Lung (tissue), 12 donors: ENCODE results near the gene UCN3. TPM values are rescaled to one million over a fixed set of nuclear protein-coding genes. Genes with fewer than 3 reads are reported as not detected.
"Not testable (repeated sequence)": the region's sequence is repeated elsewhere in the genome, so short reads cannot be mapped to it uniquely, and the experiment has no call there.

Experiments used
- ATAC-seq: fragments of 200-7000 bp; cut with Tn5 transposase; one replicate; pipeline ENCODE4 v1.9.1; 2020; ENCODE audit warnings: moderate number of reproducible peaks; ENCODE audit not compliant: insufficient read depth, low FRiP score
- DNase-seq, 3 donors: peaks; one replicate each; pipeline ENCODE4 v3.0.0-alpha.2; 2013 to 2017
- H3K27ac ChIP-seq, 2 donors: one replicate each; pipeline ENCODE4 v1.5.1; 2013; ENCODE audit warnings: mild to moderate bottlenecking in 2 of 2, moderate library complexity in 2 of 2, control low read depth in 1 of 2, inconsistent platforms in 1 of 2, low read depth in 1 of 2, low read length in 1 of 2
- H3K27me3 ChIP-seq, 3 donors: one replicate each; pipeline ENCODE4 v1.5.1; 2013; ENCODE audit warnings: low read length in 2 of 3; ENCODE audit not compliant: control insufficient read depth in 3 of 3, insufficient read depth in 3 of 3
- H3K36me3 ChIP-seq, 4 donors: one replicate each; pipeline ENCODE4 v1.5.1; 2013; ENCODE audit warnings: low read length in 4 of 4, mild to moderate bottlenecking in 1 of 4, moderate library complexity in 1 of 4; ENCODE audit not compliant: control insufficient read depth in 4 of 4, insufficient read depth in 4 of 4
- H3K4me1 ChIP-seq, 5 donors: one replicate each; pipeline ENCODE4 v1.5.1; 2013; ENCODE audit warnings: low read length in 5 of 5, mild to moderate bottlenecking in 2 of 5, moderate library complexity in 1 of 5; ENCODE audit not compliant: control insufficient read depth in 5 of 5, insufficient read depth in 5 of 5
- H3K4me3 ChIP-seq: one replicate; pipeline ENCODE4 v1.5.1; 2013; ENCODE audit warnings: mild to moderate bottlenecking, control low read depth, moderate library complexity
- H3K9ac ChIP-seq, 2 donors: one replicate each; pipeline ENCODE4 v1.5.1; 2013; ENCODE audit warnings: low read length in 2 of 2, control low read depth in 1 of 2; ENCODE audit not compliant: insufficient read depth in 1 of 2
- H3K9me3 ChIP-seq, 4 donors: one replicate each; pipeline ENCODE4 v1.5.1; 2013; ENCODE audit warnings: low read length in 3 of 4, mild to moderate bottlenecking in 1 of 4, moderate library complexity in 1 of 4; ENCODE audit not compliant: control insufficient read depth in 4 of 4, insufficient read depth in 3 of 4
- CTCF ChIP-seq: IDR thresholded peaks from 2 replicates; pipeline ENCODE4 v1.5.1; 2012; ENCODE audit warnings: mild to moderate bottlenecking; ENCODE audit errors: control extremely low read depth, extremely low read depth
- WGBS, 2 donors: extraction: QIAGEN DNeasy Blood & Tissue Kit; methylation state at CpG; one replicate each; pipeline ENCODE4 v1.1.7; 2013; 5-methylcytosine and 5-hydroxymethylcytosine counted together
- polyA plus RNA-seq, 2 donors: library from polyadenylated mRNA; stranded (reverse); fragments of 200-250 nt; gene quantifications; one replicate each; pipeline ENCODE4 v1.2.1, GENCODE V29; 2013
- total RNA-seq, 2 donors: library from RNA; depleted of rRNA in 1 of 2; stranded (reverse); fragments of >200 nt in 1 of 2; gene quantifications; one replicate each; pipeline ENCODE4 v1.2.1, GENCODE V29; 2014 to 2021
- donor health status: control.
- donor health status: control.
- donor health status: Bipolar disorder and iron deficiency.
- donor health status: healthy.
- donor health status: DM: yes; HTN: yes; CAD: no.

The UCN3 gene
- total and polyA plus RNA-seq, 4 donors = 0.17 to 0.77 (median 0.53) TPM

- H3K4me3 ChIP-seq = no peak overlapping the region
- H3K4me1 ChIP-seq = no peaks in the 10 kb centered on the region
- H3K27ac ChIP-seq = no peak overlapping the region
- peaks cover 0 to 7% (median 0%) of the 10 kb centered on the region in 4 donors for H3K9me3 ChIP-seq
- no peaks in the 10 kb centered on the region for H3K36me3 ChIP-seq
- ATAC-seq = no peak
- TF ChIP-seq CTCF = no peak
- H3K9ac ChIP-seq = no peak overlapping the region
- DNase-seq = no peak
- no peaks in the 10 kb centered on the region for H3K27me3 ChIP-seq
- WGBS, 2 donors = 76 to 80% methylated on average over 4 of the region's 4 CpGs
Observed at GRCh38 chr10:5373307-5373706, 8.5 kb downstream of the UCN3 start.

- Histone ChIP-seq H3K36me3 (no peaks in the 10 kb centered on the region), H3K9ac (no peak overlapping the region), H3K27me3 (no peaks in the 10 kb centered on the region), H3K4me1 (no peaks in the 10 kb centered on the region), H3K9me3 (peaks cover 0 to 7% (median 0%) of the 10 kb centered on the region in 4 donors), H3K27ac (no peak overlapping the region), H3K4me3 (no peak overlapping the region)
- ATAC-seq (no peak), DNase-seq (no peak)
- no peak for TF ChIP-seq CTCF
- WGBS, 2 donors = 88 to 90% methylated on average over 18 to 21 of the region's 22 CpGs
Observed at GRCh38 chr10:5373891-5374611, 9.3 kb downstream of the UCN3 start.

- no peak overlapping the region for H3K27ac ChIP-seq
- no peaks in the 10 kb centered on the region for H3K9me3 ChIP-seq
- 72 to 83% methylated on average over 4 of the region's 4 CpGs for WGBS, 2 donors
- H3K4me1 ChIP-seq = no peaks in the 10 kb centered on the region
- TF ChIP-seq CTCF = no peak
- no peak overlapping the region for H3K9ac ChIP-seq
- H3K27me3 ChIP-seq = no peaks in the 10 kb centered on the region
- ATAC-seq (no peak), DNase-seq (no peak)
- H3K4me3 ChIP-seq = no peak overlapping the region
- H3K36me3 ChIP-seq = no peaks in the 10 kb centered on the region
Observed at GRCh38 chr10:5376450-5376849, 11.7 kb downstream of the UCN3 start.

- DNase-seq, H3K4me1 ChIP-seq, H3K9ac ChIP-seq, H3K4me3 ChIP-seq, H3K9me3 ChIP-seq, H3K36me3 ChIP-seq, H3K27ac ChIP-seq, ATAC-seq, H3K27me3 ChIP-seq: not testable (repeated sequence)
- 97 to 99% methylated on average over 5 of the region's 5 CpGs for WGBS, 2 donors
Observed at GRCh38 chr10:5379202-5379601, 14.4 kb downstream of the UCN3 start.

GRCh38 chr10:5380395-5380794 lies 15.6 kb downstream of the UCN3 start:
- not testable (repeated sequence) for ATAC-seq, H3K9ac ChIP-seq, DNase-seq, H3K4me1 ChIP-seq, H3K9me3 ChIP-seq, H3K27ac ChIP-seq, H3K27me3 ChIP-seq, H3K4me3 ChIP-seq, H3K36me3 ChIP-seq
- WGBS, 2 donors = 93 to 97% methylated on average over 12 of the region's 12 CpGs
